ENCODE measurements around the gene CABP7.

CABP7 gene

GRCh38 chr22:29747832-29748231 is 28.0 kb downstream of the CABP7 start:
- ATAC-seq (ENCODE audit: low read depth), result no peak
- Histone ChIP-seq H3K9me3 (ENCODE audit: severe bottlenecking) (no peaks in the 10 kb centered on the region), H3K27ac (ENCODE audit: poor library complexity, severe bottlenecking) (no peak overlapping the region), H3K36me3 (ENCODE audit: low read depth) (no peaks in the 10 kb centered on the region), H3K4me1 (ENCODE audit: insufficient read depth, poor library complexity, severe bottlenecking) (peaks cover 11% of the 10 kb centered on the region), H3K27me3 (ENCODE audit: insufficient read depth, poor library complexity, severe bottlenecking) (no peaks in the 10 kb centered on the region), H3K4me3 (ENCODE audit: severe bottlenecking) (no peak overlapping the region)
- DNase-seq (ENCODE audit: low spot score), result no peak
- no peak for TF ChIP-seq CTCF (IDR thresholded peaks at IDR 0.05; ENCODE audit: poor library complexity, severe bottlenecking)

- H3K9me3 ChIP-seq (ENCODE audit: severe bottlenecking), result no peaks in the 10 kb centered on the region
- H3K4me1 ChIP-seq (ENCODE audit: insufficient read depth, poor library complexity, severe bottlenecking), result peaks cover 11% of the 10 kb centered on the region
- no peak for TF ChIP-seq CTCF (IDR thresholded peaks at IDR 0.05; ENCODE audit: poor library complexity, severe bottlenecking)
- H3K27ac ChIP-seq (ENCODE audit: poor library complexity, severe bottlenecking), result no peak overlapping the region
- DNase-seq (ENCODE audit: low spot score) (no peak), ATAC-seq (ENCODE audit: low read depth) (peak; percentile 32; the same call in 2 of the 3 replicates)
- H3K27me3 ChIP-seq (ENCODE audit: insufficient read depth, poor library complexity, severe bottlenecking), result no peaks in the 10 kb centered on the region
- H3K4me3 ChIP-seq (ENCODE audit: severe bottlenecking), result no peak overlapping the region
- H3K36me3 ChIP-seq (ENCODE audit: low read depth), result no peaks in the 10 kb centered on the region
Measured at GRCh38 chr22:29748248-29748893, 28.6 kb downstream of the CABP7 start.

GRCh38 chr22:29750029-29750428 is 30.2 kb downstream of the CABP7 start:
- no peak for TF ChIP-seq CTCF (IDR thresholded peaks at IDR 0.05; ENCODE audit: poor library complexity, severe bottlenecking)
- DNase-seq (ENCODE audit: low spot score) (no peak), ATAC-seq (ENCODE audit: low read depth) (no peak)
- H3K4me1 ChIP-seq (ENCODE audit: insufficient read depth, poor library complexity, severe bottlenecking), result peaks cover 6% of the 10 kb centered on the region
- H3K36me3 ChIP-seq (ENCODE audit: low read depth), result no peaks in the 10 kb centered on the region
- H3K4me3 ChIP-seq (ENCODE audit: severe bottlenecking), result no peak overlapping the region
- no peaks in the 10 kb centered on the region for H3K27me3 ChIP-seq (ENCODE audit: insufficient read depth, poor library complexity, severe bottlenecking)
- H3K27ac ChIP-seq (ENCODE audit: poor library complexity, severe bottlenecking), result no peak overlapping the region
- no peaks in the 10 kb centered on the region for H3K9me3 ChIP-seq (ENCODE audit: severe bottlenecking)

GRCh38 chr22:29750559-29751538 is 31.0 kb downstream of the CABP7 start:
- no peaks in the 10 kb centered on the region for H3K4me1 ChIP-seq (ENCODE audit: insufficient read depth, poor library complexity, severe bottlenecking)
- H3K9me3 ChIP-seq (ENCODE audit: severe bottlenecking), result no peaks in the 10 kb centered on the region
- no peak overlapping the region for H3K4me3 ChIP-seq (ENCODE audit: severe bottlenecking)
- no peak for TF ChIP-seq CTCF (IDR thresholded peaks at IDR 0.05; ENCODE audit: poor library complexity, severe bottlenecking)
- H3K27me3 ChIP-seq (ENCODE audit: insufficient read depth, poor library complexity, severe bottlenecking), result no peaks in the 10 kb centered on the region
- H3K36me3 ChIP-seq (ENCODE audit: low read depth), result no peaks in the 10 kb centered on the region
- DNase-seq (ENCODE audit: low spot score) (no peak), ATAC-seq (ENCODE audit: low read depth) (no peak)
- no peak overlapping the region for H3K27ac ChIP-seq (ENCODE audit: poor library complexity, severe bottlenecking)
